Activated effector memory CD4-positive, alpha-beta T cell treated with anti-CD3 and anti-CD28 coated beads, Interleukin-2, amount 50 U/mL, for 16 hours (primary cell): ENCODE data around the gene FHIT.

Source experiments
- DNase-seq: peaks from one replicate; pipeline ENCODE4 v3.0.0-alpha.2; 2020

The FHIT gene

GRCh38 chr3:59884409-59884808, 1366.8 kb downstream of the FHIT start:
- no peak for DNase-seq

GRCh38 chr3:59882746-59883145, 1368.5 kb downstream of the FHIT start:
- DNase-seq = no peak

GRCh38 chr3:59880717-59881116, 1370.5 kb downstream of the FHIT start:
- no peak for DNase-seq

- DNase-seq = no peak
Measured at GRCh38 chr3:59879031-59879581, 1372.1 kb downstream of the FHIT start.

GRCh38 chr3:59878038-59878427, 1373.2 kb downstream of the FHIT start:
- DNase-seq = no peak

GRCh38 chr3:59877263-59878037, 1373.8 kb downstream of the FHIT start:
- no peak for DNase-seq

GRCh38 chr3:59876533-59877062, 1374.7 kb downstream of the FHIT start:
- DNase-seq = no peak

GRCh38 chr3:59873576-59874230, 1377.5 kb downstream of the FHIT start:
- no peak for DNase-seq

GRCh38 chr3:59872128-59872527, 1379.1 kb downstream of the FHIT start:
- no peak for DNase-seq

- DNase-seq = no peak
Measured at GRCh38 chr3:59867185-59868002, 1383.9 kb downstream of the FHIT start.

- DNase-seq = no peak
Measured at GRCh38 chr3:59866076-59866475, 1385.2 kb downstream of the FHIT start.

- no peak for DNase-seq
Measured at GRCh38 chr3:59865351-59865750, 1385.9 kb downstream of the FHIT start.

GRCh38 chr3:59862686-59863085, 1388.6 kb downstream of the FHIT start:
- DNase-seq = no peak

GRCh38 chr3:59857589-59858346, 1393.5 kb downstream of the FHIT start:
- DNase-seq = peak; percentile 89

- DNase-seq = no peak
Measured at GRCh38 chr3:59856934-59857460, 1394.3 kb downstream of the FHIT start.

GRCh38 chr3:59854061-59854709, 1397.1 kb downstream of the FHIT start:
- no peak for DNase-seq

- no peak for DNase-seq
Measured at GRCh38 chr3:59850417-59850816, 1400.8 kb downstream of the FHIT start.

- DNase-seq = no peak
Measured at GRCh38 chr3:59845386-59845785, 1405.9 kb downstream of the FHIT start.

GRCh38 chr3:59843821-59844220, 1407.4 kb downstream of the FHIT start:
- DNase-seq = no peak

GRCh38 chr3:59839810-59840515, 1411.3 kb downstream of the FHIT start:
- no peak for DNase-seq

- DNase-seq = no peak
Measured at GRCh38 chr3:59839283-59839682, 1412.0 kb downstream of the FHIT start.
